ENCODE data around the gene PTPRG. TPM values are rescaled to one million over a fixed set of nuclear protein-coding genes. Genes with fewer than 3 reads are reported as not detected.

PTPRG gene
- total and polyA plus RNA-seq, 2 of the 13 experiments (the other 11 are each of a cell fraction or from before 2014, with no cell fraction given) = 8.0 to 25.3 TPM

GRCh38 chr3:61986473-61986872 is 425.1 kb downstream of the PTPRG start (continued):
- TF ChIP-seq DNMT1 (CRISPR knock-in tag; IDR thresholded peaks at IDR 0.05) (no peak), ZNF24 (IDR thresholded peaks at IDR 0.05) (no peak), ARID2 (CRISPR knock-in tag; IDR thresholded peaks at IDR 0.05; ENCODE audit: borderline replicate concordance) (no peak), ZNF432 (CRISPR knock-in tag; IDR thresholded peaks at IDR 0.05; ENCODE audit: borderline replicate concordance) (no peak), FOXC1 (CRISPR knock-in tag; IDR thresholded peaks at IDR 0.05; ENCODE audit: borderline replicate concordance) (no peak)

DNA sequence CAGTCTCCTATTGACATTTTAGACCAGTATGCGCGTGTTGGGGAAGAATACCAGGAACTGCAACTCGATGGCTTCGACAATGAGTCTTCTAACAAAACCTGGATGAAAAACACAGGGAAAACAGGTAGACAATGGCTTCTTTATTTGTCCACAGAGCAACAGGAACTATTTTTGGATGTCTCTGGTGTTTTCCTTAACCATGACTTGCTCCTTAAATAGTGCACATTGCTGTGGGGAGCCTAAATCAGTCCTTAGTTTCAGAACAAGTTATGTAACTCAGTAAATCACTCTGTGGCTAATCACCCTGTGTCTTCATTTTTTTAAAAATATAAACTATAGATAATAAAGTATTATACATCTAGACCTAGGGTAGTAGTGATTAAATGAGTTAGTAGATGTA is 428.3 kb downstream of the PTPRG start:
- H3K27ac ChIP-seq (ENCODE audit: extremely low read length, insufficient read depth, low read length) = no peak overlapping the region
- WGBS (ENCODE audit: low lambda C conversion rate) = 97% methylated on average over 4 of the region's 4 CpGs
- DNase-seq (ENCODE audit: low spot score) = no peak
- TF ChIP-seq, protein P1, sequence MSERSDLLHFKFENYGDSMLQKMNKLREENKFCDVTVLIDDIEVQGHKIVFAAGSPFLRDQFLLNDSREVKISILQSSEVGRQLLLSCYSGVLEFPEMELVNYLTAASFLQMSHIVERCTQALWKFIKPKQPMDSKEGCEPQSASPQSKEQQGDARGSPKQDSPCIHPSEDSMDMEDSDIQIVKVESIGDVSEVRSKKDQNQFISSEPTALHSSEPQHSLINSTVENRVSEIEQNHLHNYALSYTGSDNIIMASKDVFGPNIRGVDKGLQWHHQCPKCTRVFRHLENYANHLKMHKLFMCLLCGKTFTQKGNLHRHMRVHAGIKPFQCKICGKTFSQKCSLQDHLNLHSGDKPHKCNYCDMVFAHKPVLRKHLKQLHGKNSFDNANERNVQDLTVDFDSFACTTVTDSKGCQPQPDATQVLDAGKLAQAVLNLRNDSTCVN (CRISPR knock-in tag; IDR thresholded peaks at IDR 0.05; ENCODE audit: borderline replicate concordance) = no peak
- no peak for TF ChIP-seq ASH2L (IDR thresholded peaks at IDR 0.05; ENCODE audit: insufficient read length, low read depth, low read length)
- no peak for TF ChIP-seq FOXC1 (CRISPR knock-in tag; IDR thresholded peaks at IDR 0.05; ENCODE audit: borderline replicate concordance)
- TF ChIP-seq ZNF430 (CRISPR knock-in tag; IDR thresholded peaks at IDR 0.05) = no peak
- no peak for TF ChIP-seq HIVEP1 (CRISPR knock-in tag; IDR thresholded peaks at IDR 0.05)
- no peak for TF ChIP-seq IRX3 (CRISPR knock-in tag; IDR thresholded peaks at IDR 0.05; ENCODE audit: borderline replicate concordance, low read depth)
- no peak for TF ChIP-seq HNRNPK (IDR thresholded peaks at IDR 0.05; ENCODE audit: low read depth, low read length, poor library complexity, severe bottlenecking)
- no peak for TF ChIP-seq TCF7L2 (IDR thresholded peaks at IDR 0.05; ENCODE audit: low read depth, low read length)
- TF ChIP-seq ZNF816 (CRISPR knock-in tag; IDR thresholded peaks at IDR 0.05; ENCODE audit: borderline replicate concordance) = no peak
- in situ Hi-C loops (cut with HindIII; ENCODE audit: extremely low pct_ligation_motif_present, low pct_unique_long_range_greater_than_20kb) = no loop called here
- no peaks in the 10 kb centered on the region for H4K20me1 ChIP-seq (ENCODE audit: insufficient read depth, low read length)
- H3K36me3 ChIP-seq (replicated peaks in 1 of 2; ENCODE audit: control insufficient read depth in 1 of 2, insufficient read depth in 2 of 2, low read length in 2 of 2) = 0 out of 5 replicates have a peak, but pooled peaks cover 1 to 5% of the 10 kb centered on the region in 2 experiments
- H3K79me2 ChIP-seq (ENCODE audit: insufficient read depth, low read length) = no peaks in the 10 kb centered on the region
- intact Hi-C loops (cut with micrococcal nuclease; ENCODE audit: unreplicated experiment) = no loop called here
- no peak overlapping the region for H3K4me3 ChIP-seq (replicated peaks in 1 of 3; ENCODE audit: insufficient read depth in 1 of 3, low read depth in 2 of 3, low read length in 3 of 3)
- no TSS peak for BruUV-seq (replicated peaks)
- H2AFZ ChIP-seq (ENCODE audit: low read length) = no peak overlapping the region
- ATAC-seq = no peak
- H3K4me2 ChIP-seq (ENCODE audit: low read depth, low read length) = no peak overlapping the region
- CTCF ChIA-PET (ENCODE audit: low intra/inter-chr PET ratio, low total read pairs) = no interaction called here
- no peak for FAIRE-seq
- no peaks in the 10 kb centered on the region for H3K4me1 ChIP-seq (ENCODE audit: insufficient read depth, low read length)
- POLR2A ChIA-PET = no interaction called here
- no peaks in the 10 kb centered on the region for H3K9me3 ChIP-seq (ENCODE audit: low read length)
- no peak overlapping the region for H3K9ac ChIP-seq (ENCODE audit: insufficient read depth, low read depth, low read length)
- no peaks in the 10 kb centered on the region; a peak in 1 of 5 replicates for H3K27me3 ChIP-seq (ENCODE audit: control insufficient read depth in 1 of 2, insufficient read depth in 2 of 2, low read length in 2 of 2)

All from HepG2 (cell line).